Retinal pigment epithelial cell (primary cell): ENCODE results near the gene CSF2RB.

ENCODE experiments used
- DNase-seq: peaks from one replicate; pipeline ENCODE4 v3.0.0-alpha.2; 2010; ENCODE audit warnings: low read depth
- H3K4me3 ChIP-seq: 2 replicates; pipeline ENCODE4 v1.5.1; 2011; ENCODE audit warnings: mild to moderate bottlenecking, low read length, control low read depth, moderate library complexity
- TF ChIP-seq, protein P1 (sequence below): conservative IDR thresholded peaks from 2 replicates; pipeline ENCODE4 v1.5.1; 2011; ENCODE audit warnings: low read depth, low read length, control low read depth, inconsistent platforms

Gene CSF2RB

DNA sequence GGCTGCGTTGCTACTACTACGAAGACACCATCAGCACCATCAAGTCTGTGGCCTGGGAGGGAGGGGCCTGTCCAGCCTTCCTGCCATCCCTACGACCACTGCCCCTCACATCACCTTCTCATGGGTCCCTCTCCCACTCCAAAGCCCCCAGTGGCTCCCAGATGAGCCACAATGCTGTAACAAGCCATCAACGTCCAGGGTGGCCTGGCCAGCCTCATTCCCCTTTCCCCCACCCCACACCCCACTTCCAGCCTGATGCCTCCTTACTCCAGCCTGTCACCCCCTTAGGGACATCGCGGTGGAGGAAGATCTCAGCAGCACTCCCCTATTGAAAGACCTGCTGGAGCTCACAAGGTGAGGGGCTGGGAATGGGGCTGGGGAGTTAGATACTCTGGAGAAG is 37.7 kb upstream of the CSF2RB start:
- no peak overlapping the region for H3K4me3 ChIP-seq
- TF ChIP-seq, protein P1, sequence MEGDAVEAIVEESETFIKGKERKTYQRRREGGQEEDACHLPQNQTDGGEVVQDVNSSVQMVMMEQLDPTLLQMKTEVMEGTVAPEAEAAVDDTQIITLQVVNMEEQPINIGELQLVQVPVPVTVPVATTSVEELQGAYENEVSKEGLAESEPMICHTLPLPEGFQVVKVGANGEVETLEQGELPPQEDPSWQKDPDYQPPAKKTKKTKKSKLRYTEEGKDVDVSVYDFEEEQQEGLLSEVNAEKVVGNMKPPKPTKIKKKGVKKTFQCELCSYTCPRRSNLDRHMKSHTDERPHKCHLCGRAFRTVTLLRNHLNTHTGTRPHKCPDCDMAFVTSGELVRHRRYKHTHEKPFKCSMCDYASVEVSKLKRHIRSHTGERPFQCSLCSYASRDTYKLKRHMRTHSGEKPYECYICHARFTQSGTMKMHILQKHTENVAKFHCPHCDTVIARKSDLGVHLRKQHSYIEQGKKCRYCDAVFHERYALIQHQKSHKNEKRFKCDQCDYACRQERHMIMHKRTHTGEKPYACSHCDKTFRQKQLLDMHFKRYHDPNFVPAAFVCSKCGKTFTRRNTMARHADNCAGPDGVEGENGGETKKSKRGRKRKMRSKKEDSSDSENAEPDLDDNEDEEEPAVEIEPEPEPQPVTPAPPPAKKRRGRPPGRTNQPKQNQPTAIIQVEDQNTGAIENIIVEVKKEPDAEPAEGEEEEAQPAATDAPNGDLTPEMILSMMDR = no peak
- no peak for DNase-seq

DNA sequence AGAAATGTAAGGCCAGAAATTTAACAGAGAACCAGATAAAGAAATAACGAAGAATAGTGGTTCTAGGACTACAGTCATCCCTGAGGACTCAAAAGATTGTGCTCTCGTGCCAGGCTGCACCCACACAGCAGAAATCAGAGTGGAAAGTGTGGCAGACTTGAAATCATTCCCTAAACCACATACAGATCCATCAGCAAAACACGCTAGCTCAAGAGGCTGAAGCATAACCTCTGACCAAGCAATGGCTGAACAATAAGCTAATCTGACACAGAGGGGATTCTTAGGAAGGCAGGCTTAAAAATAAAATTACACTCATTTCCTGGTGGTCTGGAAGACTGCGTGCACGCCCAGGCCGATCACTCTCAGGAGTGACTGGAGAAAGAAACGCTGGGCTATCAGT is 33.7 kb upstream of the CSF2RB start:
- TF ChIP-seq, protein P1 = no peak
- no peak for DNase-seq
- H3K4me3 ChIP-seq = no peak overlapping the region

DNA sequence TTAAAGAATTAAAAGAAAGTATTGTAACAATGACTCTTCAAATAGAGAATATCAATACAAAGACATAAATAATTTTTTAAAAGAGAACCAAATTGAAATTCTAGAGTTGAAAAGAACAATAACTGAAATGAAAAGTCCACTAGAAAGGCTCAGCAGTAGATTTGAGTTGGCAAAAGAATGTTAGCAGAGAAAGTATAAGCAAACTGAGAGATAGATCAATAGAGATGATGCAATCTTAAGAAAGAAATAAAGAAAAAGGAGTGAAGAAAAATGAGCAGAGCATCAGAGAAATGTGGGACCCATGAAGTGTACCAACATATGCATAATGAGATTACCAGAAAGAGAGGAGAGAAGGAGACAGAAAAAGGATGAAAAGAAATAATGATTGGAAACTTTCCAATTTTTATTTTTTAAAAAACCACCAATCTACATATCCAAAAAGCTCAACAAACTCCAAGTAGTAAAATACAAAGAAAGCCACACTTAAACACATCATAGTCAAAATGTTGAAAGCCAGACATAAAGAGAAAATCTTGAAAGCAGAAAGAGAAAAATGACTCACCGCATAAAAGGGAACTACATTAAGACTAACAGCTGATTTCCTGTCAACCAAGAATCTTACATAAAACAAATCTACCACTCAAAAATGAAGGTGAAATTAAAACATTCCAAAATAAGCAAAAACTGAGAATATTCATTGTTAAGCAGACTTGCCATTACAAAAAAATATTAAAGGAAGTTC is 31.8 kb upstream of the CSF2RB start:
- TF ChIP-seq, protein P1 = no peak
- no peak overlapping the region for H3K4me3 ChIP-seq
- no peak for DNase-seq

DNA sequence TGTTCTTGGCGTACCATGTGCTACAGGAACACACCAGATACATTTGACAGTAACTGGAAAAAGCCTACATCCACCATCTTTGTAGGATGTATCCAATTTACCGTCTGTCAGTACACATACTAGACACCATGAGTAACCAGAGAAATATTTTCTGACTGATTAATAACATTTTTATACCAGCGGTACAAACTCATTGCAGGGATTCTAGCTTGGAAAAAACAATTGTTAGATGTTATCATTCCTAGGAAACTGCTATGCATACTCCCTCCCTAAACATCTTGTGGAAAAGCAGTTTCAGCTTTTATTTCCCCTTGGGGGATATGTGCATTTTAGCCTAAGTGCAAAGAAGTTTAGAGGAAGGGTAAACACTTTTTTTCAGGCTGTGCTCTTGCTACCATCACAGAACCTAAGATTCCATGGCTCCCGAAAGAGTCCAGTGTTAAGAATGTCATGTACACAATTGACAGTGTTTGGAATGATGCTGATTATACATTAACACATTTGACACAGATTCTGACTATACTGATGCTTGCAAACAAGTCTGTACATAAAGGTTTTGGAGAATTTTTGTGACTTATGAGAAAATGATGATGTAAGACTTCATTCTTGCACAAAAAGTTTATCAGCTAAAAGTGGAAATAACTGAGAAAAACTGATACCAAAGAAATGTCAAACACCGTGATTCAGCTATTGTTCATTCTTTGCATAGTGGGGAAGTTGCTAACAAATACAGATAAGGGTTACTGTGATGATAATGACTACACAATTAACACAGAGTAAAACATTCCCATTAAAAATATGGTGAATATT is 28.9 kb upstream of the CSF2RB start:
- TF ChIP-seq, protein P1 = no peak
- no peak for DNase-seq
- no peak overlapping the region for H3K4me3 ChIP-seq

DNA sequence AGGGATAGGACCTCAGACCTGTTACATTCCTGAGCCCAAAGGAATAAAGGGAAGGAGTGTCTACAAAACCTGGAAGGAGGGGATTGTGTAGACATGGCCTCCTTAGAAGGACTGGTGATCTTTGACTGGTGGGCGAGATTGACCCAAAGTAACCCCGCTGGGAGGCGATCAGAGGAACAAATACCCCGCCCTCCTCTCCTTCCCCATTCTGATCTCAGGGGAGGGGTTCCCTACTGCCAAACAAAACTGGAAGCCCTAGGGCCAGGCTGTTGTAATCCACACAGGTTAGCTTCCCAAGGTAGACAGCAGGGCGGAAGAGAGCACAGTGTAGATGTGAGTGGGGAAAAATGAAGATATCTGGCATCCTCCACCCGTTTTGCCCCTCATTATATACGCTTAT is 28.0 kb upstream of the CSF2RB start:
- TF ChIP-seq, protein P1 = no peak
- H3K4me3 ChIP-seq = no peak overlapping the region
- no peak for DNase-seq

DNA sequence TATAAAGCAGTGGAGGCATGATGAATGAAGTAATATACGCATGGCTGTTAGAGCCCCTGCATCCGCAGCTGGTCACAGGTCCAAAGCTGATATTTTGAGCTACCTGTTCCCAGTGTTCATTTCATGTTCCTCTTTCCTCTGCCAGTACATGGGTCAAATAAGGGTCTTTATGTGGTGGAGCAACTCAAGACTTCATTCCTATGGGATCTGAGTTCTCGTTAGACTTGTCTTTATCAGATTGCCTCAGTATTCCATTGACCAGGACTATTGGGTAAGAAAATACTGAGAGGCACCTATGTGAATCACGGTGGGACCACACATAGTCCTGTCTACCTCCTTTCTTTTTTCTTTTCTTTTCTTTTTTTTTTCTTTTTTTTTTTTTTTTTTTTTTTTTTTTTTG is 27.4 kb upstream of the CSF2RB start:
- DNase-seq = no peak
- TF ChIP-seq, protein P1 = no peak
- no peak overlapping the region for H3K4me3 ChIP-seq

DNA sequence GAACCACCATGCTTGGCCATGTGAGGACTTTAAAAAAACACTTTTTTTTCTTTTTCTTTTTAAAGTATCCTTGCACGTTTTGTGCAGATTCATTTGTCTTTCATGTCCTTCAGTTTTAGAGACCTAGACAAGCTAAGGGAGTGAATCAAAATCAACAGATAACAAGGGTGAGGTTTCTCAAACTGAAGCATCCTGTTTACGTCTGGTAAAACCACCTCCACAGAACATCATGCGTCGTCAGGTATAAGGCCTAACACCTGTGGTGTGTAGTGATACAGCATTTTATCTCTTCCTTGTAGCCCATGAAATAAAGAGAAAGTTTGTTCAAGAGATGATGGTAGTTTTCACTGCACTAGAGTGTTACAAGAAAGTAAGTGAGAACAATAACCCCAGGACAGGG is 26.3 kb upstream of the CSF2RB start:
- no peak overlapping the region for H3K4me3 ChIP-seq
- DNase-seq = no peak
- TF ChIP-seq, protein P1 = no peak
